NB4 (cell line): ENCODE results near the gene TMOD1.
A peak's percentile ranks its signal among the peaks of the same experiment; 100 is the strongest.

Experiments used
- DNase-seq: peaks from one replicate; pipeline ENCODE4 v3.0.0; 2010; ENCODE audit warnings: low read depth
- H3K4me3 ChIP-seq: one replicate; pipeline ENCODE4 v1.5.1; 2011; ENCODE audit warnings: mild to moderate bottlenecking, low read depth, low read length, moderate library complexity
- MYC ChIP-seq: IDR thresholded peaks from 2 replicates; pipeline ENCODE4 v1.6.1; 2011; ENCODE audit warnings: low read depth, low read length
- POLR2A ChIP-seq: IDR thresholded peaks from 2 replicates; pipeline ENCODE4 v1.6.1; 2011; ENCODE audit warnings: mild to moderate bottlenecking; ENCODE audit not compliant: insufficient read length; ENCODE audit errors: extremely low read depth
- TF ChIP-seq, protein P1 (sequence below): IDR thresholded peaks from 2 replicates; pipeline ENCODE4 v1.6.1; 2011; ENCODE audit warnings: low read depth, low read length
- TF ChIP-seq, protein P2 (sequence below): IDR thresholded peaks from one replicate; pipeline ENCODE4 v1.5.1; 2012; ENCODE audit warnings: low read depth, low read length

TMOD1 gene

DNA sequence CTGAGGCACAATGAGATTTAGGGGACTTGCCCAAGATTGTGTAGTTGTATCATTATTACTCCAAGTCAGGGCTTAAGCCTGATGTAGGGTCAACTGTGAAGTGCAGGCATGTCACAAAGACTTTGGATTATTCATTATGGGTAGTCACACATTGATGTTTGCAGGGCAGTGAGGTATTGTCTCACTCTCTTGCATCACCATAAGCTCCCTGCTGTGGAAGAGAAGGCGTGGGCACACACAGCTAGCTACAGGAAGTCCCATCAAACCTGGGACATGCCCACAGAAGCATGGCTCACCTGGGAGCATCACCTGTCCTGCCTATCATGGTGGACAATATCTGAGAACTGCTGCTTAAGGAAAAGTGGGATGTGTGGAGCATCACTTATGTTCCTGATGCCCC is 42.1 kb downstream of the TMOD1 start:
- no peak overlapping the region for H3K4me3 ChIP-seq
- DNase-seq: peak; percentile 15
- TF ChIP-seq POLR2A (no peak), MYC (no peak)
- TF ChIP-seq, protein P1, sequence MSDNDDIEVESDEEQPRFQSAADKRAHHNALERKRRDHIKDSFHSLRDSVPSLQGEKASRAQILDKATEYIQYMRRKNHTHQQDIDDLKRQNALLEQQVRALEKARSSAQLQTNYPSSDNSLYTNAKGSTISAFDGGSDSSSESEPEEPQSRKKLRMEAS: no peak
- TF ChIP-seq, protein P2, sequence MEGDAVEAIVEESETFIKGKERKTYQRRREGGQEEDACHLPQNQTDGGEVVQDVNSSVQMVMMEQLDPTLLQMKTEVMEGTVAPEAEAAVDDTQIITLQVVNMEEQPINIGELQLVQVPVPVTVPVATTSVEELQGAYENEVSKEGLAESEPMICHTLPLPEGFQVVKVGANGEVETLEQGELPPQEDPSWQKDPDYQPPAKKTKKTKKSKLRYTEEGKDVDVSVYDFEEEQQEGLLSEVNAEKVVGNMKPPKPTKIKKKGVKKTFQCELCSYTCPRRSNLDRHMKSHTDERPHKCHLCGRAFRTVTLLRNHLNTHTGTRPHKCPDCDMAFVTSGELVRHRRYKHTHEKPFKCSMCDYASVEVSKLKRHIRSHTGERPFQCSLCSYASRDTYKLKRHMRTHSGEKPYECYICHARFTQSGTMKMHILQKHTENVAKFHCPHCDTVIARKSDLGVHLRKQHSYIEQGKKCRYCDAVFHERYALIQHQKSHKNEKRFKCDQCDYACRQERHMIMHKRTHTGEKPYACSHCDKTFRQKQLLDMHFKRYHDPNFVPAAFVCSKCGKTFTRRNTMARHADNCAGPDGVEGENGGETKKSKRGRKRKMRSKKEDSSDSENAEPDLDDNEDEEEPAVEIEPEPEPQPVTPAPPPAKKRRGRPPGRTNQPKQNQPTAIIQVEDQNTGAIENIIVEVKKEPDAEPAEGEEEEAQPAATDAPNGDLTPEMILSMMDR: no peak

DNA sequence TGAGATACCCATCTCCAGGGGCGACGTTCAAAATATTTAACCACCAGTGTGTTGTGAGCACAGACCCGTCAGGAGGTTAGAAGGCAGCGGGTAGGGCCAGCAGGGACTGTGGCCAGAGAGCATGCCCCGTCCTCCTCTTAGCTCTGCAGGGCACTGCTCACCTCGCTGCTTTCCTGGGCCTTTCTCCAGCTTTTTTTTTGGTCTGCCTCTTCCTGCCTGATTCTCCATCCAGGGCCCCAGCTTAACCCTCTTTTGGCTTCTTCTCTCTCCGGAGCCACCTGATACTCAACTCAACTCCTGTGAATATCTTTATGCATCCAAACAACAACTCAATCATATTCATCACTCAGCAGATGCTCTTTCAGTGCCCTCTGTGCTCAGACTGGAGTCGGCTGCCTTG is 44.0 kb downstream of the TMOD1 start:
- no peak for DNase-seq
- TF ChIP-seq, protein P2: no peak
- TF ChIP-seq MYC (no peak), POLR2A (no peak)
- TF ChIP-seq, protein P1: no peak
- H3K4me3 ChIP-seq: no peak overlapping the region

DNA sequence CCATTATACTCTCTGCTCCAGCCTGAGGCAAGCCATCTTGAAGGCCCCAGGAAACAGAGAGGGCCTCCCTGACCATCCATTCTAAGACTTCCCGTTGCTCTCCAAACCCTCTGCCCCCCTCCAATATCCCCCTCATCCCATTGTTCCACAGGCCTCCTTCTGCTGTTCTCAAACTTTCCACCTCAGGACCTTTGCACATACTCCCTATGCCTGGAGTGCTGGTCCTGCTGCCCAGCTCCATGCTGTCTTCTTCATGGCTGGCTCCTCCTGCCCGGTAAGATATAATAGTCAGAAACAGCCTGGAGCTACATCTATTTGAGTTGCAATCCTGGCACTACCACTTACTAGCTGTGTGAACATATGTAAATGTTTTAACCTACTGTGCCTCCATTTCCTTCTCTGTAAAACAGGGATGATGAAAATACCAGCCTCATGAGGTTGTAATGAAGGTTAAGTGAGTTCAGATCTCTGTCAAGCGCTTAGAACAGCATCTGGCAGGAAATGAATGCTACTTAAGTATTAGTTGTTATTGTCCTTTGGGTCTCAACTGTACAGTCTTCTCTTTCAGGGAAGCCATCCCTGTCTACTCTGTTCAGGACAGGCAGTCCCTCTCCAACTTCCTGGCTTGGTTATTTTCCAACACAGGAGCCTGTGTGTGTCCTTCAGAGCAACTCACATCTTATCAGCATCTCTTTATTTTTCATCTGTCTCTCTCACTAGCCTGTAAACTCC is 45.8 kb downstream of the TMOD1 start:
- TF ChIP-seq, protein P2: no peak
- no peak for TF ChIP-seq MYC
- TF ChIP-seq, protein P1: no peak
- TF ChIP-seq POLR2A: no peak
- DNase-seq: no peak
- no peak overlapping the region for H3K4me3 ChIP-seq

DNA sequence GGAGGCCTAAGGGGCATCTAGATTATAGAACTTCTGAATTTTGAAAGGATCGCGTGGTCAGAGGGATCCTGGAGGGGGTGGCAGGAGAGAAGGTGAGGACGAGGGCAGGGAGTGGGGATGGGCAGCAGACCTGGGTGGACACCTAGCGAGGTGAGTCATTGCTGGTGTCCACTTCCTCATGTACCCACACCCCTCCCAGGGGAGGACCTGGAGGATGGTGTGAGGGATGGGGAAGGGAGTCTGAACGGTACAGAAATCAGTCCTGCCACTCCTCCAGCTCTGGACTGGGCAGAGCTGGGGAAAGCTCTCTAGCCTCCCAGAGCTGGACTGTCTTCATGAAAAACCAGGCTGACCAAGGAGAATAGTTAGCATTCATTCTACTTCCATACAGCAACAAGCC is 46.9 kb downstream of the TMOD1 start:
- TF ChIP-seq POLR2A: no peak
- TF ChIP-seq, protein P2: no peak
- no peak for TF ChIP-seq MYC
- TF ChIP-seq, protein P1: no peak
- no peak overlapping the region for H3K4me3 ChIP-seq
- no peak for DNase-seq

DNA sequence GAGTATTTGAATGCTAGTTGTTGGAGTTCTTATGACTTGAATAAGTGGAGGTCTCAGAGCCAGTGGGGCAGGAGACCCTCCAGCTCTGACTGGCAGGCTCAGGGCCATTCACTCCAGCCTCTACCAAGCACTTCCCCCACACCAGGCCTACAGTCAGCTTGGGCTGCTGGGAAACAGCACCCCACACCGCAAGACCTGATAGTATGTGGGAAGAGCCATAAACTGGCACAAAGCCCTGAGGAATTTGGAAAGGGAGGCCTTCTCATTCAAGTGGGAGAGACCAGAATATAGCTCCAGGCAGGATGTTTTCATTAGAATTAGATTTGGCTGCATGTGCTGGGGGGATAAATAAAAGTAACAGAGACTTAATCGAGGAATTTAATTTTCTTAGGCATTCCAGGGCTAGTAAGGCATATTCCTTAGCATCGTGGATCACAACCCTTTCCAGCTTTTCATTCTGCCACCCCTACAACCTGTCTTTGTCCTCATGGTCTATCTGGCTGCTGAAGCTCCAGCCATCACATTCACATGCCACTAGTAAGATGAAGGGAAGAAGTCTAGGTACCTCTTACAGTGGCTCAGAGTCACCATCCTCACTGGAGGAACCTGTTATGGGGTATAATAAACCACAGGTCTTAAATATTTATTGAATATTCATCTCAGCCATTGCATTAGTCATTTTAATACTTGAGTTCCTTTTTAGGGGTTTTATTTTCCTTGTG is 47.5 kb downstream of the TMOD1 start:
- no peak for DNase-seq
- H3K4me3 ChIP-seq: no peak overlapping the region
- TF ChIP-seq MYC (no peak), POLR2A (no peak)
- TF ChIP-seq, protein P2: no peak
- TF ChIP-seq, protein P1: no peak
